HG02938 (cell line): Measurements from ENCODE around the gene TCHH.

ENCODE experiments used
- ATAC-seq: cut with Tn5 transposase; IDR thresholded peaks from one replicate; pipeline ENCODE4 v1.9.1; 2021; ENCODE audit warnings: mild to moderate bottlenecking, moderate library complexity; ENCODE audit not compliant: unreplicated experiment

Gene TCHH

DNA sequence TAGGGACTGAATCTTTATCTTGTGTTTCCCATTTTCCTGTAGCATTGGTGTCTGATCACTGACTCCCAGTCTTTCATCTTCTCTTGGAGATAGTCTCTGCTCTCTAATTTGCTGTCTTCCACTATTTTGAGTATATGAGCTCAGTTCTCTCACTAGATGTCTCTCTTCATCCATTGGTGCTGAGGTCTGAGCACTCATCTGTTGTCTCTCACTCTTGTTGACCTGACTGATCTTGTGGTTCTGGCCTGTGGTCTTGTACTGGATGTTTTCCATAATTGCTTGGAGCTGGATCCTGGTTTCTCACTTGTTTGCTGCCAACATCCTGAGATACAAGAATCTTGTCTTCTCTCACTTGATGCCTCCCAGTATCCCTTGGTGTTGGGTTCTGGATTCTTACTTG is 53.3 kb downstream of the TCHH start:
- no peak for ATAC-seq
